IMR-90 (cell line): Measurements from ENCODE around the gene APP. TPM values are rescaled to one million over a fixed set of nuclear protein-coding genes. Genes with fewer than 3 reads are reported as not detected.
A peak's percentile ranks its signal among the peaks of the same experiment; 100 is the strongest.

ENCODE experiments used
- ATAC-seq: fragments of 200-7000 bp; cut with Tn5 transposase; 2 replicates; pipeline ENCODE4 v1.9.1; 2020; ENCODE audit warnings: low read depth, mild to moderate bottlenecking, moderate library complexity
- BruUV-seq: library from RNA; stranded (reverse); fragments of 400-500 nt; replicated peaks from 2 replicates; lab custom pipeline; 2021; lab: Mats Ljungman, UMichigan
- CTCF ChIA-PET: fragments of 300-600 bp; formaldehyde crosslinking; extraction: SDS; loops from one replicate; lab custom pipeline; 2021; ENCODE audit warnings: antibody characterized with exemption; lab: Yijun Ruan, JAX
- POLR2A ChIA-PET: fragments of 300-600 bp; sonication (Branson Sonifier 250); formaldehyde crosslinking; loops from one replicate; lab custom pipeline; 2022; ENCODE audit warnings: antibody characterized with exemption; ENCODE audit not compliant: unreplicated experiment; lab: Charles Lee
- DNase-seq: peaks from one replicate; pipeline ENCODE4 v3.0.0; 2013
- H2AFZ ChIP-seq: replicated peaks from 2 replicates; pipeline ENCODE3; 2013; ENCODE audit warnings: low read length, mild to moderate bottlenecking; ENCODE audit not compliant: poor library complexity
- H2AK5ac ChIP-seq: 2 replicates; pipeline ENCODE4 v1.6.1; 2013; ENCODE audit warnings: low read depth, low read length, inconsistent platforms
- H2AK9ac ChIP-seq: replicated peaks from 2 replicates; pipeline ENCODE3; 2013; ENCODE audit warnings: mild to moderate bottlenecking, low read depth, low read length, moderate library complexity; ENCODE audit not compliant: poor library complexity
- H2BK120ac ChIP-seq: 2 replicates; pipeline ENCODE4 v1.6.1; 2013; ENCODE audit warnings: low read depth, low read length, inconsistent platforms
- H2BK15ac ChIP-seq: 3 replicates; pipeline ENCODE4 v1.6.1; 2013; ENCODE audit warnings: low read depth, low read length, inconsistent platforms
- H2BK20ac ChIP-seq: 2 replicates; pipeline ENCODE4 v1.6.1; 2013; ENCODE audit warnings: low read depth, mild to moderate bottlenecking, inconsistent platforms, low read length, moderate library complexity
- H2BK5ac ChIP-seq: 2 replicates; pipeline ENCODE4 v1.6.1; 2013; ENCODE audit warnings: mild to moderate bottlenecking, low read depth, low read length, inconsistent platforms; ENCODE audit not compliant: poor library complexity, severe bottlenecking
- H3K14ac ChIP-seq: replicated peaks from 2 replicates; pipeline ENCODE4 v1.6.1; 2013; ENCODE audit warnings: low read depth, low read length, inconsistent platforms
- H3K18ac ChIP-seq: 2 replicates; pipeline ENCODE4 v1.6.1; 2013; ENCODE audit warnings: low read depth, low read length, control low read depth
- H3K23ac ChIP-seq: 2 replicates; pipeline ENCODE4 v1.6.1; 2013; ENCODE audit warnings: low read depth, low read length, inconsistent platforms
- H3K27ac ChIP-seq: 2 replicates; pipeline ENCODE4 v1.5.1; 2013; ENCODE audit warnings: mild to moderate bottlenecking, control low read depth, low read length; ENCODE audit not compliant: insufficient read depth
- H3K27me3 ChIP-seq: 2 replicates; pipeline ENCODE4 v1.6.1; 2013; ENCODE audit warnings: low read length; ENCODE audit not compliant: control insufficient read depth, insufficient read depth
- H3K36me3 ChIP-seq: 2 replicates; pipeline ENCODE4 v1.6.1; 2013; ENCODE audit warnings: low read length, mixed read lengths; ENCODE audit not compliant: control insufficient read depth, insufficient read depth
- H3K4ac ChIP-seq: 2 replicates; pipeline ENCODE4 v1.6.1; 2013; ENCODE audit warnings: low read depth, low read length, inconsistent platforms
- H3K4me1 ChIP-seq: 2 replicates; pipeline ENCODE4 v1.6.1; 2013; ENCODE audit warnings: low read length, mixed read lengths; ENCODE audit not compliant: control insufficient read depth, insufficient read depth
- H3K4me2 ChIP-seq: 2 replicates; pipeline ENCODE4 v1.6.1; 2013; ENCODE audit warnings: low read depth, mild to moderate bottlenecking, control low read depth, low read length, moderate library complexity
- H3K4me3 ChIP-seq: 2 replicates; pipeline ENCODE4 v1.5.1; 2013; ENCODE audit warnings: low read depth, mild to moderate bottlenecking, control low read depth, low read length, moderate library complexity; ENCODE audit not compliant: insufficient read depth
- H3K56ac ChIP-seq: 2 replicates; pipeline ENCODE4 v1.6.1; 2013; ENCODE audit warnings: low read length, inconsistent platforms; ENCODE audit not compliant: insufficient read depth; ENCODE audit errors: extremely low read depth
- H3K79me1 ChIP-seq, 2 experiments: 2 replicates each; pipeline ENCODE4 v1.6.1; 2013; ENCODE audit warnings: low read length in 2 of 2, inconsistent platforms in 1 of 2, low read depth in 1 of 2
- H3K9ac ChIP-seq: 2 replicates; pipeline ENCODE4 v1.6.1; 2013; ENCODE audit warnings: low read depth, low read length, control low read depth
- H3K9me1 ChIP-seq: 2 replicates; pipeline ENCODE4 v1.6.1; 2013; ENCODE audit warnings: low read length, inconsistent platforms; ENCODE audit not compliant: insufficient read depth
- H3K9me3 ChIP-seq: 2 replicates; pipeline ENCODE4 v1.6.1; 2013; ENCODE audit warnings: low read length; ENCODE audit not compliant: control insufficient read depth, insufficient read depth
- H4K20me1 ChIP-seq: 2 replicates; pipeline ENCODE4 v1.6.1; 2013; ENCODE audit warnings: low read length, inconsistent platforms; ENCODE audit not compliant: insufficient read depth
- H4K5ac ChIP-seq: 2 replicates; pipeline ENCODE4 v1.6.1; 2013; ENCODE audit warnings: mild to moderate bottlenecking, low read depth, low read length, control low read depth
- H4K8ac ChIP-seq, 2 experiments: 2 replicates each; pipeline ENCODE4 v1.6.1; 2013; ENCODE audit warnings: low read depth in 2 of 2, low read length in 2 of 2, control low read depth in 1 of 2, inconsistent platforms in 1 of 2
- H4K91ac ChIP-seq: 2 replicates; pipeline ENCODE4 v1.6.1; 2013; ENCODE audit warnings: low read depth, low read length, inconsistent platforms; ENCODE audit not compliant: insufficient read depth
- BHLHE40 ChIP-seq: fragments of 150-350 bp; IDR thresholded peaks from 2 replicates; pipeline ENCODE4 v1.6.1; 2016; ENCODE audit warnings: mild to moderate bottlenecking, low read depth, low read length
- CHD1 ChIP-seq: IDR thresholded peaks from 2 replicates; pipeline ENCODE4 v1.6.1; 2012; ENCODE audit warnings: low read depth, low read length, improper control_type of control experiment
- FOS ChIP-seq: fragments of 150-350 bp; IDR thresholded peaks from 2 replicates; pipeline ENCODE4 v1.6.1; 2016; ENCODE audit warnings: low read depth, low read length
- MXI1 ChIP-seq: IDR thresholded peaks from 2 replicates; pipeline ENCODE4 v1.6.1; 2012; ENCODE audit warnings: low read depth, mild to moderate bottlenecking, low read length, moderate library complexity, borderline replicate concordance
- NFE2L2 ChIP-seq: fragments of 150-350 bp; IDR thresholded peaks from 2 replicates; pipeline ENCODE4 v1.6.1; 2016; ENCODE audit warnings: low read depth, mild to moderate bottlenecking, low read length
- WGBS, 2 experiments: methylation state at CpG; one replicate each; pipeline versions ENCODE4 v1.1.5 to v1.1.7; 2013; ENCODE audit warnings: missing lambda C conversion rate in 2 of 2; ENCODE audit not compliant: insufficient read length in 1 of 2; ENCODE audit errors: extremely low coverage in 2 of 2; 5-methylcytosine and 5-hydroxymethylcytosine counted together
- dilution Hi-C: fragments of 300-500 bp; cut with HindIII; formaldehyde crosslinking; loops from one replicate; pipeline ENCODE4 v1.14.3; 2018; ENCODE audit warnings: low sequenced_read_pairs; ENCODE audit not compliant: unreplicated experiment
- in situ Hi-C: fragments of 300-500 bp; cut with MboI; formaldehyde crosslinking; loops from 3 replicates; pipeline ENCODE4 v1.14.3; 2019; ENCODE audit warnings: low sequenced_read_pairs, inconsistent platforms, mixed read lengths
- intact Hi-C: fragments of 100-400 bp; cut with micrococcal nuclease; formaldehyde crosslinking; loops from 2 replicates; pipeline ENCODE4 v1.10.0; 2022
- polyA plus RNA-seq, 3 experiments: library from polyadenylated mRNA; depleted of rRNA; stranded (reverse); fragments of >200 nt; gene quantifications; 2 replicates each; pipeline ENCODE4 v1.2.3, GENCODE V29; 2012; ENCODE audit warnings: low replicate concordance in 1 of 3
- total RNA-seq: library from RNA; depleted of rRNA; stranded (reverse); fragments of >200 nt; gene quantifications from 2 replicates; pipeline ENCODE4 v1.2.3, GENCODE V29; 2012
- TF ChIP-seq, protein P1 (sequence below): fragments of 150-350 bp; IDR thresholded peaks from 2 replicates; pipeline ENCODE4 v1.6.1; 2017; ENCODE audit warnings: mild to moderate bottlenecking, antibody characterized with exemption, low read length, low read depth
- TF ChIP-seq, protein P2 (sequence below): fragments of 150-350 bp; IDR thresholded peaks from 2 replicates; pipeline ENCODE4 v1.6.1; 2016; ENCODE audit warnings: low read depth, mild to moderate bottlenecking, low read length, moderate library complexity, borderline replicate concordance

Gene APP
- total and polyA plus RNA-seq, 2 of the 4 experiments (the other 2 are of a cell fraction), result 191 to 530 TPM

DNA sequence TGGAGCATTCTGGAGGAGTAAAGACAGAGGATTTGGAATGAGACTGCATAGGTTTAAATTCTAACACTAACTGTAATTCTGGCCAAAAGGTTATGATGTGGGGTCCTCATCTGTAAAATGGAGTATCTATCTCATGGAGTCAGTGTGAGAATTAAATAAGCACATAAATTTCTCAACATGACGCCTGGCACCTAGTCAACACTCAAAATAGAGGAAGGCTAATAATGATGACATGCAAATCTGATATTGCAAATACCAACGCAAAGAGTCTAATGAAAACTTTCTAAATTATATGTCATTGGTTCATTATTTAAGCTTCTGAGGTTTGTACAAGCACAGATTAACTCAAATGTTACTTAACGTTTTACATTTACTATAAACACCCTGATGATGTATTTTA, 29.6 kb downstream of the APP start:
- H2AK9ac ChIP-seq, result no peak overlapping the region
- H3K4ac ChIP-seq, result no peak overlapping the region
- H3K23ac ChIP-seq, result no peak overlapping the region
- H2AK5ac ChIP-seq, result no peak overlapping the region
- no TSS peak for BruUV-seq
- no peak overlapping the region for H4K5ac ChIP-seq
- no peak for ATAC-seq
- no peak overlapping the region for H3K27ac ChIP-seq
- POLR2A ChIA-PET, result no interaction called here
- H3K14ac ChIP-seq, result no peak overlapping the region
- no peak overlapping the region for H3K4me3 ChIP-seq
- H3K9ac ChIP-seq, result no peak overlapping the region
- H3K18ac ChIP-seq, result peak overlapping the region; percentile 47; the same call in 1 of the 2 replicates
- no CpG with 5 or more reads among the region's 3 CpGs for WGBS, 2 experiments
- intact Hi-C loops (no loop called here), in situ Hi-C loops (no loop called here), dilution Hi-C loops (no loop called here)
- H4K20me1 ChIP-seq, result peaks cover 26% of the 10 kb centered on the region
- H3K4me1 ChIP-seq, result peaks cover 1% of the 10 kb centered on the region; the same call in 1 of the 2 replicates
- peaks cover 39 to 62% of the 10 kb centered on the region in 2 experiments for H3K79me1 ChIP-seq
- H3K9me3 ChIP-seq, result no peaks in the 10 kb centered on the region
- CTCF ChIA-PET, result interaction anchor here (0.6 to 1.1 kb wide), 3 partner anchors 13 to 1245 kb away, joined by 3 read pairs; no protein-coding TSS in a partner anchor
- peaks cover 12% of the 10 kb centered on the region; the same call in 1 of the 2 replicates for H3K9me1 ChIP-seq
- H3K56ac ChIP-seq, result no peak overlapping the region
- no peak for DNase-seq
- TF ChIP-seq, protein P1, sequence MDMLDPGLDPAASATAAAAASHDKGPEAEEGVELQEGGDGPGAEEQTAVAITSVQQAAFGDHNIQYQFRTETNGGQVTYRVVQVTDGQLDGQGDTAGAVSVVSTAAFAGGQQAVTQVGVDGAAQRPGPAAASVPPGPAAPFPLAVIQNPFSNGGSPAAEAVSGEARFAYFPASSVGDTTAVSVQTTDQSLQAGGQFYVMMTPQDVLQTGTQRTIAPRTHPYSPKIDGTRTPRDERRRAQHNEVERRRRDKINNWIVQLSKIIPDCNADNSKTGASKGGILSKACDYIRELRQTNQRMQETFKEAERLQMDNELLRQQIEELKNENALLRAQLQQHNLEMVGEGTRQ, result no peak
- no peak for TF ChIP-seq CHD1
- no peak for TF ChIP-seq MXI1
- no peak for TF ChIP-seq NFE2L2
- no peak for TF ChIP-seq BHLHE40
- TF ChIP-seq, protein P2, sequence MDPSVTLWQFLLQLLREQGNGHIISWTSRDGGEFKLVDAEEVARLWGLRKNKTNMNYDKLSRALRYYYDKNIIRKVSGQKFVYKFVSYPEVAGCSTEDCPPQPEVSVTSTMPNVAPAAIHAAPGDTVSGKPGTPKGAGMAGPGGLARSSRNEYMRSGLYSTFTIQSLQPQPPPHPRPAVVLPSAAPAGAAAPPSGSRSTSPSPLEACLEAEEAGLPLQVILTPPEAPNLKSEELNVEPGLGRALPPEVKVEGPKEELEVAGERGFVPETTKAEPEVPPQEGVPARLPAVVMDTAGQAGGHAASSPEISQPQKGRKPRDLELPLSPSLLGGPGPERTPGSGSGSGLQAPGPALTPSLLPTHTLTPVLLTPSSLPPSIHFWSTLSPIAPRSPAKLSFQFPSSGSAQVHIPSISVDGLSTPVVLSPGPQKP, result no peak
- no peak for TF ChIP-seq FOS
- no peak overlapping the region for H2BK20ac ChIP-seq
- H2BK5ac ChIP-seq, result peak overlapping the region; percentile 69
- H3K36me3 ChIP-seq, result no peaks in the 10 kb centered on the region; the same call in 1 of the 2 replicates
- no peak overlapping the region for H2AFZ ChIP-seq
- H4K91ac ChIP-seq, result no peak overlapping the region
- H2BK15ac ChIP-seq, result no peak overlapping the region
- H3K4me2 ChIP-seq, result no peak overlapping the region
- no peaks in the 10 kb centered on the region for H3K27me3 ChIP-seq
- H2BK120ac ChIP-seq, result no peak overlapping the region
- no peak overlapping the region for H4K8ac ChIP-seq
